ENCODE results near the gene BBX.

GRCh38 chr3:107643038-107643883 is 120.5 kb downstream of the BBX start:
- TF ChIP-seq CTCF (IDR thresholded peaks at IDR 0.05; ENCODE audit: insufficient read depth, low read length) (no peak), GABPA (IDR thresholded peaks at IDR 0.05; ENCODE audit: low read depth) (no peak), REST (IDR thresholded peaks at IDR 0.05; ENCODE audit: insufficient replicate concordance, low read depth) (no peak), POLR2AphosphoS5 (IDR thresholded peaks at IDR 0.05; ENCODE audit: low read depth) (no peak), SPI1 (IDR thresholded peaks at IDR 0.05; ENCODE audit: borderline replicate concordance, low read depth) (no peak)
